ENCODE results near the gene S100A2. TPM values are rescaled to one million over a fixed set of nuclear protein-coding genes. Genes with fewer than 3 reads are reported as not detected.
"Not testable (repeated sequence)": the region's sequence is repeated elsewhere in the genome, so short reads cannot be mapped to it uniquely, and the experiment has no call there.

The S100A2 gene
- total RNA-seq, 1 donor from 2014 or later, result 5.0 TPM

DNA sequence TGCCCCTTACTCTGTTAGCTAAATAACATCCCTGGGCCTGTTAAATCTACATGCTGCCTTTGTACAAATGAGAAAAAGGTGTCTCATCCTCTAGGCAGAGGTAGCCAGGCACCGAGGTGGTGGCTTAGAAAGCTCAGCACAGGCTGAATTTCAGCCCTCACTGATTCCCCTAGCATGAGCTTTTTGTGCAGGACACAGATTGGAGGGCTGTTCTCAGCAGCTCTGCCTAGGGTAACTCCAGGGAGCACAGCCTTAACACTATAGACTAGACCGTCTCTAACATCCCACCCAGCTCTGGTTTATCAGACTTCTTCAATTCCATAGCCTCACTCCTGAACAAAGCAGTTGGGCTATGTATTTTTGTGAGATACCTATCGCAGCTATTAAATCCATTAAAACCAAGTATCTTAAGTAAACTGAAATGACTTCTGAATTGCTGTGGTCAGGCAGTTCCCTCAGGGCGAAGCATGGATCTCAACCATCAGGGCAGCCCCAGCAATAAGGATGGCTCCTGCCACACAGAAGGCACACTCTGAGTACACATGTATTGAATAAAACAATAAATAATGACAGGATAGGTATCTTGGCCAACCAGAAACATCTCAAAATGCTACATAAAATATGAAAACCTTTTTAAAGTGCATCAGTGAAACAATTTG, 44.7 kb downstream of the S100A2 start:
- intact Hi-C loops (cut with DNase I), result no loop called here

DNA sequence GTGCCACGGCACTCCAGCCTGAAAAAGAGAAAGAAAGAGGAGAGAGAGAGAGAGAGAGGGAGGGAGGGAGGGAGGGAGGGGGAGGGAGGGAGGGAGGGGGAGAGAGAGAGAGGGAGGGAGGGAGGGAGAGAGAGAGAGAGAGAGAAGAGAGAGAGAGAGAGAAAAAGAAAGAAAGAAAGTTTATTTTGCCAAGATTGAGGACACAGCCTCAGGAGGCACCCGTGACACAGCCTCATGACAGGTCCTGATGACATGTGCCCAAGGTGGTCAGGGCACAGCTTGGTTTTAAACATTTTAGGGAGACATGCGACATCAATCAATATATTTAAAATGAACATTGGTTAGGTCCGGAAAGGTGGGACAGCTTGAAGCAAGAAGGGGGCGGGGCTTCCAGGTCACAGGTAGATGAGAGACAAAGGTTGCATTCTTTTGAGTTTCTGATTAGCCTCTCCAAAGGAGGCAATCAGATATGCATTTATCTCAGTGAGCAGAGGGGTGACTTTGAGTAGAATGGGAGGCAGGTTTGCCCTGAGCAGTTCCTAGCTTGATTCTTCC, 45.4 kb downstream of the S100A2 start:
- intact Hi-C loops (cut with DNase I); DNase-seq (ENCODE audit: low spot score): not testable (repeated sequence)

More for the DNA sequence above, 44.7 kb downstream of the S100A2 start:
- no peak for DNase-seq (ENCODE audit: low spot score)

DNA sequence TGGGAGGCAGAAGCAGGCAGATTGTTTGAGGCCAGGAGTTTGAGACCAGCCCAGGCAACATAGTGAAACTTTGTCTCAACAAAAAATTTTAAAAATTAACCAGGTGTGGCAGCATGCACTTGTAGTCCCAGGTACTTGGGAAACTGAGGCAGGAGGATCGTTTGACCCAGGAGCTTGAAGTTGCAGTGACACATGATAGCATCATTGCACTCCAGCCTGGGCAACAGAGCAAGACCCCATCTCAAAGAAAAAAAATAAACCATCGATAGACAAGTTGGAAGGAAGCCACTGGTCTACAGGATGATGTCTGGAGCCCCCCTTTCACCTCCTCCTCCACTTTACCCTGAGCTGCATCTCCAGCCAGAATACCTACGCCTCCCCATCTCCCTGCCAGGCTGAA, 46.4 kb downstream of the S100A2 start:
- DNase-seq (ENCODE audit: low spot score), result no peak
- intact Hi-C loops (cut with DNase I), result no loop called here

DNA sequence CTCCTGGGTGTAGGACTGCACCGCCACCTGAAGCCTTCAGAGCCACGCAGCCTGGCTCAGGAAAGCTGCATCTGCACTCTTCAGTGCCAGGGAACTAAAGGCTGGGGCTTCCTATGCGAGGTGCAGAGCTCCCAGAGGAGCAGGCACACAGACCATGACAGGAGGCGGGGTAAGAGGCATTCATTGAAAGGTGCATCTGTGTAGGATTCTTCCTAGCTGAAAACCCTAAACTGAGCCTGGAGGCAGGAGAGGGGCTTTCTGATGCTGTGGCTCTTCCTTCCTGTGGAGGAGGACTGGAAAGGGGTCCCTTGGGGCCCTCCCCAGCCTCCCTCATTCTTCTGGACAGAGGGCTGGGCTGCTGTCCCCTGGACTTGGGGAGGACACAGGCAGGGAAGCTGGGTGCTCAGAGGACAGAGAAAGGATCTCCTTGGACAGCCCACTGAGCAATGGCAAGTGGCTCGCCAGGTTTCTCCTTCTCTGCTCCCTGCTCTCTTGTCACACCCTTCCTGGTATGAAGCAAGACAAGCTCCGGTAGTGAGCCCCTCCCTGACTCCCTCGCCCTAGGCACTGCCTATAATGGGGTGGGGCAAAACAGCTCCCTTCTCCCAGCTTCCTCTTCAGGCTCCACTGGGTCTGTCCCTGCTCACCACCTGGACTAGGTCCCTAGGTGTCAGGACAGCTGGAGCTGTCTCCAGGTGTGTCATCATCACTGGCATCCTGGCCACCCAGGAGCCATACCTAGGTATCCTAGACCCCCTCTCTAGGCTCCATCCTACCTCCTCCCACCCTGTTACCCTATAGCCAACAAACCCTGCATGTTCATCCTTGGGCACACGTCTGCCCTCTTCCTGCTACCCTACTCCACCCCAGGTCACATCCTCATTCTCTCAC, 49.9 kb downstream of the S100A2 start:
- DNase-seq (ENCODE audit: low spot score), result peak; percentile 84
- intact Hi-C loops (cut with DNase I), result no loop called here

DNA sequence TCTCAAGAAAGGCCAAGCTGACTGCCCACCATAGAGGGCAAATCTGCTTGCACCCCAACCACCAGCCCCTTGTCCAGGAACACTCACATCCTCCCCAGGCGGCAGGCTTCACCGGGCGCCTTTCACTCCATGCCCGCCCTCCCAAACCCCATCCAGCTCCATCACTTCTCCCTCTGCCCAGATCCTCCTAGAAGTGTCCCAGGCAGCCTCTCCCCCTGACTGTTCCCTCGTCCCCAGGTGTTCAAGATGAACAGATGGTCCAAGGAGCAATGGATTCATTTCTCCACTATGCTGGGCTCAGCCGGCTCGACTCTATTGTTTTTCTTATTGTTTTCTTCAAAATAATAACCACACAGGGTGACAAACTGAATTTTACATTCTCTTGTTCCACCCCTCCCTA, 52.0 kb downstream of the S100A2 start:
- intact Hi-C loops (cut with DNase I), result loop anchor here (5.0 kb wide), 1 partner anchor 104 kb away; the partner anchor contains the start of gene S100A14
- DNase-seq (ENCODE audit: low spot score), result no peak

DNA sequence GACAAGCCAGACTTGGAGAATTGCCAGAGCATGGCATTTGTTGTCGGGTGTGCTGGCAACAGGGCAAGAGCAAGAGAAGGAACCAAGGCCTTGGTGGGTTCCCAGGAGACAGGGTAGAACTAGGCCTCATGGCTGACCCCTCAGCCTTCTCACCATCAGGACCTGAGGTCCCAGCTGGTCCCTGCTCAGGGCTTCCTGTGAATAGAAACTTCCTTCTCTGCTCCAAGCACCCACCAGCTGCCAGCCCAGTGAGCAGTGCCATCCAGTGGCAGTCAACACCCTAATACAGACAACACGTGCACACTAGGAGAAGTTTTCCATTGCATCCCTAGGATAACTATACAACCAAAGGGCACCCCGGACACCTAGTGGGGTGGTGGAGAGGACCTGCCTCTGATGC, 52.6 kb downstream of the S100A2 start:
- no peak for DNase-seq (ENCODE audit: low spot score)
- intact Hi-C loops (cut with DNase I), result loop anchor here (5.0 kb wide), 1 partner anchor 104 kb away; the partner anchor contains the start of gene S100A14

Other genes starting within 250 kb of the S100A2 start
- not detected for gene PGLYRP4, start 217.0 kb downstream of the S100A2 start, total RNA-seq
- 91.9 TPM for gene S100A9, start 208.0 kb downstream of the S100A2 start, total RNA-seq
- gene S100A12, start 190.2 kb downstream of the S100A2 start, total RNA-seq, result 4.1 TPM
- 71.3 TPM for gene S100A8, start 174.8 kb downstream of the S100A2 start, total RNA-seq
- not detected for gene S100A7A, start 149.3 kb downstream of the S100A2 start, total RNA-seq
- not detected for gene S100A7, start 105.2 kb downstream of the S100A2 start, total RNA-seq
- gene S100A6, start 29.9 kb downstream of the S100A2 start, total RNA-seq, result 418 TPM
- not detected for gene S100A5, start 24.9 kb downstream of the S100A2 start, total RNA-seq
- gene S100A4, start 20.0 kb downstream of the S100A2 start, total RNA-seq, result 107 TPM
- 1.3 TPM for gene S100A3, start 16.6 kb downstream of the S100A2 start, total RNA-seq
- gene S100A16, start 47.3 kb upstream of the S100A2 start, total RNA-seq, result 39.8 TPM
- gene S100A14, start 50.5 kb upstream of the S100A2 start, total RNA-seq, result 3.4 TPM
- gene S100A13, start 61.7 kb upstream of the S100A2 start, total RNA-seq, result 200 TPM
- 1,915 TPM for gene S100A1, start 62.6 kb upstream of the S100A2 start, total RNA-seq
- 90.4 TPM for gene CHTOP, start 68.2 kb upstream of the S100A2 start, total RNA-seq
- 62.1 TPM for gene SNAPIN, start 92.9 kb upstream of the S100A2 start, total RNA-seq
- 76.5 TPM for gene ILF2, start 105.1 kb upstream of the S100A2 start, total RNA-seq
- 14.9 TPM for gene NPR1, start 112.8 kb upstream of the S100A2 start, total RNA-seq
- gene INTS3, start 162.2 kb upstream of the S100A2 start, total RNA-seq, result 35.2 TPM
- gene SLC27A3, start 209.6 kb upstream of the S100A2 start, total RNA-seq, result 9.8 TPM